H1 (cell line): ENCODE measurements around the gene RPN2. TPM values are rescaled to one million over a fixed set of nuclear protein-coding genes. Genes with fewer than 3 reads are reported as not detected.

Experiments used
- CTCF ChIA-PET: fragments of 300-600 bp; sonication (Branson Sonifier 250); formaldehyde crosslinking; loops from one replicate; lab custom pipeline; 2021; ENCODE audit not compliant: partially characterized antibody; lab: Charles Lee
- POLR2A ChIA-PET: fragments of 300-600 bp; sonication (Branson Sonifier 250); formaldehyde crosslinking; loops from one replicate; lab custom pipeline; 2021; ENCODE audit warnings: inconsistent platforms; ENCODE audit not compliant: partially characterized antibody; lab: Charles Lee
- DNase-seq, 2 experiments: peaks; one replicate each; pipeline versions ENCODE4 v3.0.0 to v3.0.0-alpha.2; 2010 to 2022; ENCODE audit warnings: low spot score in 2 of 2, low read depth in 1 of 2, mixed read lengths in 1 of 2
- FAIRE-seq: peaks from 2 replicates; lab custom pipeline; 2011; peaks lifted over from hg19 to GRCh38; lab: Jason Lieb, UNC
- H2AFZ ChIP-seq: 2 replicates; pipeline ENCODE4 v1.8.1; 2012; ENCODE audit warnings: low read length, inconsistent platforms
- H2AK5ac ChIP-seq: 2 replicates; pipeline ENCODE4 v1.6.1; 2013; ENCODE audit warnings: low read depth, low read length
- H2BK120ac ChIP-seq: replicated peaks from 2 replicates; pipeline ENCODE3; 2013; ENCODE audit warnings: low read depth, low read length, inconsistent platforms
- H2BK12ac ChIP-seq: 2 replicates; pipeline ENCODE4 v1.6.1; 2013; ENCODE audit warnings: low read depth, low read length
- H2BK15ac ChIP-seq: 2 replicates; pipeline ENCODE4 v1.6.1; 2013; ENCODE audit warnings: low read length
- H2BK20ac ChIP-seq: 2 replicates; pipeline ENCODE4 v1.6.1; 2013; ENCODE audit warnings: low read length
- H2BK5ac ChIP-seq: 2 replicates; pipeline ENCODE4 v1.6.1; 2013; ENCODE audit warnings: low read depth, low read length
- H3K14ac ChIP-seq: 2 replicates; pipeline ENCODE4 v1.6.1; 2013; ENCODE audit warnings: inconsistent platforms; ENCODE audit not compliant: insufficient read length
- H3K18ac ChIP-seq: 2 replicates; pipeline ENCODE4 v1.6.1; 2013; ENCODE audit warnings: low read length; ENCODE audit errors: extremely low read depth
- H3K23ac ChIP-seq: 2 replicates; pipeline ENCODE4 v1.6.1; 2013; ENCODE audit warnings: inconsistent platforms; ENCODE audit not compliant: insufficient read length
- H3K23me2 ChIP-seq: 2 replicates; pipeline ENCODE4 v1.6.1; 2013; ENCODE audit warnings: low read depth, low read length
- H3K27ac ChIP-seq: 2 replicates; pipeline ENCODE4 v1.6.1; 2011; ENCODE audit warnings: low read depth, low read length, inconsistent platforms
- H3K27me3 ChIP-seq, 4 experiments: replicated peaks in 1 of 4; 1 replicate in 1 of 4; 2 replicates in 3 of 4; pipeline versions ENCODE4 v1.6.1 to v1.8.1; 2011 to 2013; ENCODE audit warnings: low read length in 3 of 4, mild to moderate bottlenecking in 3 of 4, inconsistent platforms in 2 of 4, mixed read lengths in 2 of 4, moderate library complexity in 1 of 4; ENCODE audit not compliant: control insufficient read depth in 3 of 4, insufficient read depth in 3 of 4; ENCODE audit errors: extremely low read depth in 1 of 4
- H3K36me3 ChIP-seq, 4 experiments: 2 replicates each; pipeline versions ENCODE4 v1.6.1 to v1.8.1; 2011 to 2013; ENCODE audit warnings: mild to moderate bottlenecking in 4 of 4, low read length in 3 of 4, moderate library complexity in 2 of 4, control low read depth in 1 of 4, inconsistent platforms in 1 of 4; ENCODE audit not compliant: insufficient read depth in 4 of 4, control insufficient read depth in 2 of 4
- H3K4ac ChIP-seq: replicated peaks from 2 replicates; pipeline ENCODE3; 2013; ENCODE audit warnings: low read length, low read depth, mixed read lengths, inconsistent platforms; ENCODE audit not compliant: insufficient read length
- H3K4me1 ChIP-seq, 4 experiments: replicated peaks in 1 of 4; 1 replicate in 1 of 4; 2 replicates in 3 of 4; pipeline versions ENCODE4 v1.6.1 to v1.8.1; 2011 to 2013; ENCODE audit warnings: low read length in 3 of 4, inconsistent platforms in 2 of 4, mixed read lengths in 1 of 4; ENCODE audit not compliant: insufficient read depth in 4 of 4, control insufficient read depth in 3 of 4
- H3K4me2 ChIP-seq, 2 experiments: 2 replicates each; pipeline versions ENCODE4 v1.6.1 to v1.8.1; 2011 to 2013; ENCODE audit warnings: low read depth in 2 of 2, low read length in 2 of 2, control low read depth in 1 of 2, inconsistent platforms in 1 of 2, mild to moderate bottlenecking in 1 of 2; ENCODE audit not compliant: insufficient read depth in 1 of 2
- H3K4me3 ChIP-seq, 4 experiments: fragments of 200-600, 300-600 bp in 1 of 4; sonication (generic), shearing (Covaris generic), sonication (Bioruptor Twin) in 1 of 4; 2 replicates each; pipeline versions ENCODE4 v1.5.1 to v1.8.1; 2011 to 2016; ENCODE audit warnings: low read length in 4 of 4, low read depth in 3 of 4, control low read depth in 2 of 4, inconsistent platforms in 2 of 4, mild to moderate bottlenecking in 2 of 4, mixed read lengths in 1 of 4, moderate library complexity in 1 of 4; ENCODE audit not compliant: insufficient read depth in 2 of 4; ENCODE audit errors: extremely low read depth in 1 of 4
- H3K56ac ChIP-seq: replicated peaks from 2 replicates; pipeline ENCODE3; 2013; ENCODE audit warnings: low read depth, mild to moderate bottlenecking, mixed read lengths, low read length, inconsistent platforms; ENCODE audit not compliant: insufficient read length
- H3K79me1 ChIP-seq: 2 replicates; pipeline ENCODE4 v1.6.1; 2013; ENCODE audit warnings: low read depth, low read length, control low read depth
- H3K79me2 ChIP-seq, 2 experiments: 2 replicates each; pipeline versions ENCODE4 v1.6.1 to v1.8.1; 2012 to 2013; ENCODE audit warnings: low read length in 2 of 2, mild to moderate bottlenecking in 2 of 2, inconsistent platforms in 1 of 2; ENCODE audit not compliant: insufficient read depth in 2 of 2, control insufficient read depth in 1 of 2
- H3K9ac ChIP-seq, 4 experiments: replicated peaks in 1 of 4; 1 replicate in 1 of 4; 2 replicates in 3 of 4; pipeline versions ENCODE4 v1.6.1 to v1.8.1; 2011 to 2013; ENCODE audit warnings: low read depth in 3 of 4, low read length in 3 of 4, control low read depth in 2 of 4, mild to moderate bottlenecking in 2 of 4, moderate library complexity in 2 of 4, inconsistent platforms in 1 of 4; ENCODE audit errors: extremely low read depth in 1 of 4
- H3K9me3 ChIP-seq, 2 experiments: 2 replicates each; pipeline versions ENCODE4 v1.6.1 to v1.8.1; 2012 to 2013; ENCODE audit warnings: mild to moderate bottlenecking in 2 of 2, moderate library complexity in 2 of 2, control low read depth in 1 of 2, inconsistent platforms in 1 of 2, low read depth in 1 of 2, low read length in 1 of 2, mixed read lengths in 1 of 2; ENCODE audit not compliant: insufficient read depth in 2 of 2
- H4K20me1 ChIP-seq, 2 experiments: replicated peaks in 1 of 2; 2 replicates each; pipeline versions ENCODE3 to v1.8.1; 2011 to 2013; ENCODE audit warnings: inconsistent platforms in 2 of 2, low read length in 2 of 2, mild to moderate bottlenecking in 1 of 2; ENCODE audit not compliant: insufficient read depth in 2 of 2, control insufficient read depth in 1 of 2
- H4K5ac ChIP-seq: 2 replicates; pipeline ENCODE4 v1.6.1; 2013; ENCODE audit warnings: low read length, low read depth, mixed read lengths, inconsistent platforms; ENCODE audit not compliant: insufficient read length
- H4K8ac ChIP-seq: 2 replicates; pipeline ENCODE4 v1.8.0; 2013; ENCODE audit warnings: mild to moderate bottlenecking, moderate library complexity, low read length, inconsistent platforms; ENCODE audit not compliant: insufficient read depth; ENCODE audit errors: extremely low read depth
- H4K91ac ChIP-seq: replicated peaks from 2 replicates; pipeline ENCODE3; 2013; ENCODE audit warnings: low read length, mixed read lengths, inconsistent platforms; ENCODE audit not compliant: insufficient read length
- BRCA1 ChIP-seq: IDR thresholded peaks from 2 replicates; pipeline ENCODE4 v1.6.1; 2012; ENCODE audit warnings: low read depth, low read length, improper control_type of control experiment
- CEBPB ChIP-seq: IDR thresholded peaks from 2 replicates; pipeline ENCODE4 v1.6.1; 2012; ENCODE audit warnings: low read depth, low read length
- GABPA ChIP-seq: IDR thresholded peaks from 2 replicates; pipeline ENCODE4 v1.6.1; 2011; ENCODE audit warnings: mild to moderate bottlenecking, low read length, moderate library complexity, borderline replicate concordance; ENCODE audit not compliant: insufficient read depth
- GTF2F1 ChIP-seq: IDR thresholded peaks from 2 replicates; pipeline ENCODE4 v1.6.1; 2012; ENCODE audit warnings: low read depth, low read length, improper control_type of control experiment, borderline replicate concordance
- HDAC2 ChIP-seq, 2 experiments: fragments of 300-600 bp in 1 of 2; sonication (generic) in 1 of 2; IDR thresholded peaks; 2 replicates each; pipeline ENCODE4 v1.6.1; 2011 to 2012; ENCODE audit warnings: low read depth in 2 of 2, low read length in 2 of 2, mild to moderate bottlenecking in 2 of 2, moderate library complexity in 2 of 2, borderline replicate concordance in 1 of 2, inconsistent platforms in 1 of 2
- KDM4A ChIP-seq: IDR thresholded peaks from one replicate; pipeline ENCODE4 v1.7.1; 2012; ENCODE audit warnings: low read depth, mild to moderate bottlenecking, moderate library complexity, low read length, inconsistent platforms; ENCODE audit not compliant: severe bottlenecking
- NANOG ChIP-seq: IDR thresholded peaks from 2 replicates; pipeline ENCODE4 v1.6.1; 2011; ENCODE audit warnings: low read length, low read depth, mild to moderate bottlenecking, inconsistent platforms; ENCODE audit not compliant: insufficient read depth, poor library complexity, severe bottlenecking
- POU5F1 ChIP-seq: IDR thresholded peaks from 2 replicates; pipeline ENCODE4 v1.6.1; 2011; ENCODE audit warnings: low read depth, mild to moderate bottlenecking, low read length, moderate library complexity
- RFX5 ChIP-seq: IDR thresholded peaks from 2 replicates; pipeline ENCODE4 v1.6.1; 2011; ENCODE audit warnings: low read depth, low read length, improper control_type of control experiment, borderline replicate concordance
- SP2 ChIP-seq: IDR thresholded peaks from 2 replicates; pipeline ENCODE4 v1.6.1; 2012; ENCODE audit warnings: mild to moderate bottlenecking, low read length, inconsistent platforms
- WGBS, 2 experiments: shearing (Covaris generic) in 1 of 2; methylation state at CpG; one replicate each; pipeline versions ENCODE4 v1.1.6 to v1.1.7; 2013 to 2015; ENCODE audit warnings: low lambda C conversion rate in 2 of 2, mixed read lengths in 2 of 2, inconsistent platforms in 1 of 2, low coverage in 1 of 2, missing lambda C conversion rate in 1 of 2; ENCODE audit not compliant: insufficient replicate concordance in 2 of 2, insufficient coverage in 1 of 2, insufficient read length in 1 of 2; ENCODE audit errors: extremely low coverage in 1 of 2, missing lambda C conversion rate in 1 of 2; 5-methylcytosine and 5-hydroxymethylcytosine counted together
- polyA plus RNA-seq, 7 experiments: library from polyadenylated mRNA; depleted of rRNA in 3 of 7; stranded (reverse) in 5 of 7; unstranded in 2 of 7; fragments of >200 nt in 5 of 7; fragments of 200-250 nt in 2 of 7; gene quantifications; 1 replicate in 5 of 7; 2 replicates in 1 of 7; 4 replicates in 1 of 7; pipeline versions ENCODE4 v1.2.1 to v1.2.3, GENCODE V29; 2011 to 2013; ENCODE audit warnings: missing spikeins in 2 of 7, mixed read lengths in 2 of 7
- total RNA-seq: library from RNA; stranded (reverse); fragmentation: NEBNext Ultra II Directional; extraction: Animal tissue kit (Norgen Biotek cat#: 25700); gene quantifications from 2 replicates; pipeline ENCODE4 v1.2.1, GENCODE V29; 2021
- TF ChIP-seq, protein P1 (sequence below): IDR thresholded peaks from 2 replicates; pipeline ENCODE4 v1.6.1; 2011; ENCODE audit warnings: low read depth, mild to moderate bottlenecking, low read length; ENCODE audit not compliant: insufficient read depth
- TF ChIP-seq, protein P2 (sequence below): IDR thresholded peaks from 2 replicates; pipeline ENCODE4 v1.6.1; 2012; ENCODE audit warnings: low read length, inconsistent platforms

Gene RPN2
- total and polyA plus RNA-seq, 2 of the 8 experiments (the other 6 are each of a cell fraction or from before 2014, with no cell fraction given) = 236 to 379 TPM

DNA sequence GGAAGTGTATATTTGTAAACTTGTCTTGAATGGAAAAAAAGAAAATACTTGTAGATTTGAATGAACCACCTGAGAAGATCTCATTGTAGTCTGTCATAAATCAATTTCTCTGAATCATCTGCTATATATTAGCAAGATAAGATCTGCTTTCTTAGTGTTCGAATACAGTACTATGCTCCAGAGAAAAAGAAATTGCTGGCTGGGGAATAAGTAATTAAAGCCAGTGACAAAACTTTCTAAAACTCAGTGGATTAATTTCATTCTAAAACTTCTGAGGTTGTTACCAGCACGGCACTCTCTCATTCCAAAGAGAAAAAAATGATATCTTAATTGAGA lies 22.7 kb downstream of the RPN2 start:
- Histone ChIP-seq H3K23me2 (no peaks in the 10 kb centered on the region), H3K9ac (no peak overlapping the region), H4K91ac (no peak overlapping the region), H2BK120ac (no peak overlapping the region), H3K27ac (no peak overlapping the region), H4K20me1 (peaks cover 3 to 11% of the 10 kb centered on the region in 2 experiments), H3K14ac (no peak overlapping the region), H2BK20ac (no peak overlapping the region), H3K36me3 (peaks cover 36 to 78% (median 54%) of the 10 kb centered on the region in 4 experiments), H3K4me1 (no peaks in the 10 kb centered on the region), H3K4me2 (no peak overlapping the region), H3K4ac (no peak overlapping the region), H3K18ac (no peak overlapping the region), H3K56ac (no peak overlapping the region), H4K8ac (no peak overlapping the region), H3K23ac (no peak overlapping the region), H3K79me2 (peaks cover 6 to 39% of the 10 kb centered on the region in 2 experiments), H3K79me1 (peaks cover 19% of the 10 kb centered on the region), H3K4me3 (no peak overlapping the region), H2BK15ac (no peak overlapping the region), H2AFZ (no peak overlapping the region), H2BK12ac (no peak overlapping the region), H3K27me3 (no peaks in the 10 kb centered on the region), H4K5ac (no peak overlapping the region), H2BK5ac (no peak overlapping the region), H3K9me3 (no peaks in the 10 kb centered on the region), H2AK5ac (no peak overlapping the region)
- POLR2A ChIA-PET = no interaction called here
- FAIRE-seq (no peak), DNase-seq (no peak)
- no peak for TF ChIP-seq KDM4A
- no peak for TF ChIP-seq POU5F1
- no peak for TF ChIP-seq HDAC2 (IDR thresholded peaks at IDR 0.05; ENCODE audit: borderline replicate concordance in 1 of 2, low read depth in 2 of 2, low read length in 2 of 2)
- no peak for TF ChIP-seq GABPA
- no peak for TF ChIP-seq GTF2F1
- no peak for TF ChIP-seq SP2
- TF ChIP-seq, protein P1, sequence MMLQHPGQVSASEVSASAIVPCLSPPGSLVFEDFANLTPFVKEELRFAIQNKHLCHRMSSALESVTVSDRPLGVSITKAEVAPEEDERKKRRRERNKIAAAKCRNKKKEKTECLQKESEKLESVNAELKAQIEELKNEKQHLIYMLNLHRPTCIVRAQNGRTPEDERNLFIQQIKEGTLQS = no peak
- no peak for TF ChIP-seq CEBPB
- TF ChIP-seq, protein P2, sequence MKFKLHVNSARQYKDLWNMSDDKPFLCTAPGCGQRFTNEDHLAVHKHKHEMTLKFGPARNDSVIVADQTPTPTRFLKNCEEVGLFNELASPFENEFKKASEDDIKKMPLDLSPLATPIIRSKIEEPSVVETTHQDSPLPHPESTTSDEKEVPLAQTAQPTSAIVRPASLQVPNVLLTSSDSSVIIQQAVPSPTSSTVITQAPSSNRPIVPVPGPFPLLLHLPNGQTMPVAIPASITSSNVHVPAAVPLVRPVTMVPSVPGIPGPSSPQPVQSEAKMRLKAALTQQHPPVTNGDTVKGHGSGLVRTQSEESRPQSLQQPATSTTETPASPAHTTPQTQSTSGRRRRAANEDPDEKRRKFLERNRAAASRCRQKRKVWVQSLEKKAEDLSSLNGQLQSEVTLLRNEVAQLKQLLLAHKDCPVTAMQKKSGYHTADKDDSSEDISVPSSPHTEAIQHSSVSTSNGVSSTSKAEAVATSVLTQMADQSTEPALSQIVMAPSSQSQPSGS = no peak
- no peak for TF ChIP-seq NANOG
- no peak for TF ChIP-seq BRCA1
- no peak for TF ChIP-seq RFX5
- WGBS, 2 experiments = 92% methylated on average over 2 of the region's 2 CpGs; no CpG with 5 or more reads in 1 of the 2 experiments
- CTCF ChIA-PET = interaction anchor here (0.9 to 4.3 kb wide), 9 partner anchors 8 to 332 kb away, joined by 3 to 31 read pairs (median 5); no protein-coding TSS in a partner anchor
